HUDEP-2 (cell line): ENCODE data around the gene RPS6KB2.
"Not testable (repeated sequence)": the region's sequence is repeated elsewhere in the genome, so short reads cannot be mapped to it uniquely, and the experiment has no call there.

Experiments
- DNase-seq, 76 experiments: peaks; one replicate each; lab custom pipeline; 2025; ENCODE audit not compliant: unreplicated experiment in 76 of 76; lab: John Stamatoyannopoulos, UW

The RPS6KB2 gene

DNA sequence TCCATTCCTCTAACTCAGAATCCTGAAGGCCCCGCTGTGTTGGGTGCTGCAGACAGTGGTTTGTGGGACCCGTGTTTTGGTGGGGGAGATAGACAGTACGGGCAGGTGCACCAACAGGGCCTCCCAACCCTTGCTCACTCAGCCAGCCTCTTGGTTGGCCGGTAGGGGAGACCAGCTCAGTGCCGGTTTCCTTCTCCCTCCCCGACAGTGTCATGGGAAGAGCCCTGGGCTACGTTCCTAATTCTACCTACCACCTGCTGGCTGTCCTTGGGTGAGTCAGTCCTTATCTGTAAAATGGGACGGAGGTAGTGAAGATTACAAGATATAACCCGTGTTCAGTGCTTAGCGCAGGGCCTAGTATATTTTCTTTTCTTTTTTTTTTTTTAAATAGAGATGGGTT is 34.9 kb downstream of the RPS6KB2 start:
- no peak for DNase-seq

DNA sequence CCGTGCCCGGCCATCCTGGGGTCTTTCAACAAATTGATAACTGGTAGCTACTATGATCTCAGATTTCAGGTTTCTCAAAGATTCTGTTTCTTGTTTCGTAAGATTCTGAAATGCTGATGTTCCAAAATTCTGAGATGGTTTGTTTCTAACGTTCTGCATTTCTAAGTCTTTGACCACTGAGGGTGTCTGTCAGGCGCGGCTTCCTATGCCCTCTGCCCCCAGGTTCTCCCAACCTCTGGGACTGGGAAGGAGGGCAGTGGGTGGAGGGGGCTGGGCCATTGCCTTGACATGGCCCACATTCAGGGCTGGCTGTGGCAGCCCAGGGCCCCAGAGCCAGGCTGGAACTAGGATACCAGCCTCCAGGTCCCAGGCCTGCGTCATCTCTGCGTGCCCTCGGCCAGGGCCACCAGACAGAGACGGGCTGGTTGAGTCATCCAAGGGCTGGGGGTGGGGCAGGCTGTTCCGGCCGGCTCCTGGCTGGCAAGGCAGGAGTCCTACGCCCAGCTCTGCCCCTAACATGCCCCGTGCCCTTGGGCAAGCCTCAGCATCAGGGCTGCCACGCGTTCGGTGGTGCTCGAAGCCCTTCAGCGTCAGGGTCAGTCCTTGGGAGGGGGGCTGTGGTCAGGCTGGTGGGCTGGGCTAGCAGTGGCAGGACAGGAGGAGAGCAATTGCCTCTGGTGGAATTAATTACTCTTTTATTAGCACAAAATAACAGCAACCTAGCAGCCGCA is 35.6 kb downstream of the RPS6KB2 start:
- DNase-seq, result peak in 52 of 76 experiments; percentile 8 to 93 (median 56)

DNA sequence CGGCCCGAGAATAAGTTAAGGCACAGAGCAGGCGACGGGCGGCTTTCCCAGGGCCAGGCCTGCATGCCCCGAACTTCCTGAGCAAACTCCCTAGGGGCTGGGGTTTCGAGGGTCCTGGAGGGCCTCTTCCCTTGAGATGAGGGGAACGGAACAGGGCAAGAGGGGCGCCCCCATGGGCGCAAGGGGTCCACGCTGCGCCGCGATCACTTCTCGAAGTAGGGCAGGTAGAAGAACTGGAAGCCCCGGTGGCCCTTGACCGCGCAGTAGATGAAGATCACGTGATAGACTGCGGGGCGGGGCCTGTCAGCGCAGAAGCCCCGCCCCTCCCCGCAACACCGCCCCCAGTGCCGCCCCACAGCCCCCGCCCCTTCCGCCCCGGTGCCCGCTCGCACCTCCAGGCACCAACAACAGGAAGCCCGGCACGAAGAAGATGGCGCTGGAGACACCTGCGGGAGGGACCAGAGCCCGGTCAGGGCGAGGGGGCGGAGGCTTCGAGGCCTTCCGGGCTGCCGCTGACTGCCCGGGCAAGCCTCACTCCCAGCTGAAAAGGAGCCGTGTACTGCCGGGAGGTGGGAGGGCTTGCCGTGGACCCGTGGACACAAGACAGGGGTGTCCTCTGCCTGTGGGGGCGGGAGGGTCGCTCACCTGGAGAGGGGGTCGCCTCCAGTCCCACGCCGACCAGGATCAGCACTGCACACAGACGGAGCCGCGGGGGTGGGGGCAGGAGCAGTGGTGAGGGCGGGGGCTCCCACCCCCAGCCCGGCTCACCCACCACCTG is 36.3 kb downstream of the RPS6KB2 start:
- DNase-seq, result peak in 75 of 76 experiments; percentile 30 to 92 (median 84)

DNA sequence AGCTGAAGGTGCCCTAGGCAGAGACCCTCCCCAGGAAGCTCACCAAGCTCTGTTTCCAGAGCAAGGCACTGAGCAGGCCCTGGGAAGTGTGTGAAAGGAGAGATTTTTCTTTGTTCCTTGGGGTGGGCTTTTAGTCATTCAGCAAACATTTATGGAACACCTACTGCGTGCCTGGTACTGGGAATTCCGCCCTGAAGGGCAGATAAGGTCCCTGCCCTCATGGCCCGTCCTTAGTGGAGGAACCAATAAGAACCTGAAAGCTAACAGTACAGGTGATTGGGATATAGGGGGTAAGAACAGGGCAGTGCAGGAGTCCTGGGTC is 36.9 kb downstream of the RPS6KB2 start:
- peak in 1 of 76 experiments; percentile 46 for DNase-seq

DNA sequence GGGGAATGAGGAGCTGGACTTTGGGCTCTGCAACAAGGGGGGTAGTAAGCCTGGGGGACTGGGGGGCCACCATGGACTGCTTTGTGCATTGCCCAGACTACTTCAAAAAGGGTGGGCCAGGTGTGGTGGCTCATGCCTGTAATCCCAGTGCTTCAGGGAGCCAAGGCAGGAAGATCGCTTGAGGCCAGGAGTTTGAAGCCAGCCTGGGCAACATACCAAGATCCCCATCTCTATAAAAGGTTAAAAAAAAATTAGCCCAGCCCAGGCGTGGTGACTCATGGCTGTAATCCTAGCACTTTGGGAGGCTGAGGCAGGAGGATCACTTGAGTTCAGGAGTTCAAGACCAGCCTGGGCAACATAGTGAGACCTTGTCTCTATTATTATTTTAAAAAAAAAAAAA is 37.2 kb downstream of the RPS6KB2 start:
- peak in 15 of 76 experiments; percentile 7 to 46 (median 17) for DNase-seq

DNA sequence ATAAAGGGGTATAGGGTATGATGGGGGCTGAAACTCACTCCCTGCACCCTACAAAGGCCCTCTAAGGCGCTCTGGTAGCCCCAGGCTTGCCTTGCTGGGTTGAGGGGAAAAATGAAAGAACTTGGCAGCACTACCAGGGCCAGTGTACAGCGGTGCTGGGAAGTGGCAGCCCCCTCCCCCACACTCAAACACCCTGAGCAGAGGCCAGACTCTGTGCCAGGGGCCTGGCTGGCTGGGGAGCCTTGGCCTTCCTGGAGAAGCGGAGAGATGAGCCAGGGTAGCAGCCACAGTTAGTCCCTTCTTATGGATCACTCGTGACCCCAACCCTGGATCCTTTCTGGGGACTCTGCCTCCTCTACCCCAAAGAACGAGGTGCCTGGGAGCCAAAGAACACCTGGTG is 38.1 kb downstream of the RPS6KB2 start:
- DNase-seq, result no peak

DNA sequence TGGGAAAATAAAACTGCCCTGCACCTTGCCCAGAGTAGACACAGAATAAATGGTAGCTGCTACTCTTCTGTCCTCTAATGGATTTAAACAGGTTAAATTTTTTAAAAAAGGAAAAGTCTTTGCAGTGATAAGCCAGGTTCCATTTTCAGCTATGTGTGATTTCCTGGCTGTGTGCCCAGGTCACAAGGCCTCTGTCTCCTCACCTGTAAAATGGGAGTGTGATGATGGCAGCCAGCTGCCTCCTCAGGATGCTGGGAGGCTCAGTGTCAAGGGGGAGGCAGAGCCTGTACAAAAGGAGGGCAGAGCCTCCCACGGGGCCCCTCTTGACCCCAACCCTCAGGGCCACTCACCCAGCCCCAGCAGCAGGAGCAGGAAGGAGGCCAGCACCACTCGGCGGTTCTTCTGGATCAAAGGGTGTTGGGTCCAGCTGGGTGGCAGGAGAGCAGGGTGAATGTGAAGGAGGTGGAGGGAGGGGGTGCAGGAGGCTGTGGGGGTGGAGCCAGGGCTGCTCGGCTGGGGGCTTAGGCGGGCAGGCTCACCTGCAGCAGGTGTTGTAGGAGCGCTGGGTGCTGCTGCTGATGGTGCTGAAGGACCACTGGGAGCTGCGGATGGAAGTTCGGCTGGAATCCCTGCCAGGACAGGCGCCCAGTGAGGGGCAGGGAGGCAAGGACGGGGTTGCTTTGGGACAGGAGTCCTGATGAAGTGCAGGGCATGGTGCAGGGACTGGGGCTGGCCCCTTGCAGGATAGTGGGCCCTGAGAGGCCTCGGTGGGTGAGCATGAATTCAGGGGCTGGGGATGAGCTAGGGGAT is 38.9 kb downstream of the RPS6KB2 start:
- DNase-seq, result no peak

DNA sequence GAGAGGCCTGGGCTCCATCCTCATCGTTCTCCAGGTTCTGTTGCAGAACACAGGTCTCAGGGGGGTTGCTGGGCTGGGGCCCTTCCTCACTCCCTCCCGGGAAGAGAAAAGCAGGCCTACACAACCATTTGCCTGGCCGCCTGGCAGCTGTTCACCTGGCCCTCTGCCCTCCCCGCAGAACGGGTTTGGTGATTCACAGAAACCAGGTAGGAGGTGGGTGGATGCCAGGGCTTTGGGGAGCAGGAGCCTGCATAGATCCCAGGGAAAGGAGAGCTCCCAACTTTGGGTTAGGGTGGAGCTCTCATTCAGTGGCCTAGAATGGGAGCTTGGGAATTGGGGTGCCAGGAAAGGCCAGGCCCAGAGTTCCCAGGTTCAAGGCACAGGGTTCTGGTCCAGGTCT is 39.8 kb downstream of the RPS6KB2 start:
- DNase-seq, result no peak

DNA sequence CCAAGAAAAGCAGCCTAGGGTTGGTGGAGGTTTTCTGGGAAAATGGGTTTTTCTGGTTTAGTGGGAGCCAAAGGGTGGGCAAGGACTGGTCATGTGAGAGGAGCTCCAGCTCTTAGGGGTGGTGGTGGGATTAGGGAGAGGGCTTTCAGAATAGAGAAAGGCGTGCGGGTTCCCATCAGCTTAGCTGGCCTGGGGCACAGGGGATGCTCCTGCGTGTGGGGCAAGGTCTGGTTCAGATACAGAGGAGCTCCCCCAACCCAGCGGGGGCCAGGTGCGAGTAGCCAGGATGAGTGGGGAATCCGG is 40.1 kb downstream of the RPS6KB2 start:
- DNase-seq, result no peak

DNA sequence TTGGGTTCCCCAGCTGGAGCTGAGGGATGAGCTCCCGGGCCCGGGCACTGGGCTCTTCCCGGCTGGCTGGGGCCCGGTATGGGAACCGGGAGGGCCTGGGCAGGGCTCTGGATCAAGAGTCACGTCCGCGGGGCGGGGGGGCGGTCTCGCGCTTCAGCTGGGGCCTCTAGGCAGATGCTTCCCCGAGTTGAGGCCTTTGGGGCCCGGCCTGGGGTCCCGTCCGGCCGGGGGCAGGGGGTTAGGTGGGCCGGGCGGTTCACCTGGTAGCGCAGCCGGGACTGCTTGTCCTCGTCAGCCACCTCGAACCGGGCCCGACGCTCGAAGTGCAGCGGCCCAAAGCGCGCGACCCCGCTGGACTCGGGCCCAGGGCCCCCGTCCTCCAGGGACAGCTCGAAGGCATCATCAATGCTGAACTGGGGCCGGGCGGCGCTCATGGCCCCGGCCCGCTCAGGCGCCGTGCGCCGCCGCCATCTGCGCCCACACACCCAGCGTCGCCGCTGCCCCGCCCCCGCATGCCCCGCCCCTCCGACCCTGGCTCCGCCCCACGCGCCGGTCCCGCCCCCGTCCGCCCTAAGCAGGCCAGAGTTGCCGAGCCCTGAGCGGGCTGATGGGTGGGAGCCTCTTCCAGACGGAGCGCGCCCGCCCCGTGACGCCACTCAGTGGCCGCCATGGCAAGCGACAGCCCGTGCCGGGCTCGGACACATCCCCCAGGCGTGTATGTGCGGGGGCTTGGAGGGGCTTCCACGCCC is 40.6 kb downstream of the RPS6KB2 start, which contains the start of gene TMEM134:
TSS of gene TMEM134 (minus strand) at position 493 of the 749 bp plus-strand sequence. CDS start at position 434, 59 bp downstream.
- DNase-seq, result peak in 73 of 76 experiments; percentile 35 to 93 (median 83)

DNA sequence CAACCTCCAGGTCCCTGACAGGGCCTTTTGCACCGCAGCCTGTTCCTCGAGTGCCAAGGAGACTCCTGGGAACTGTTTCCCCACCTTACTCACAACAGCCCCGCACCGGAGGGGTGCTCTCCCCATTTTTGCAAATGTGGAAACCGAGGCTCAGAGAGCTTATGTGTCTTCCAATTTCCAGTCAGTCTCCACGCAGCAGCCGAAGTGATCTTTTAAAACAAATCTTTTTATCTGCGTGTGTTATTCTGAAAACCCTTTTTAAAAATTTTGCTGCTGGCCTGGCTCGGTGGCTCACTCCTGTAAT is 41.2 kb downstream of the RPS6KB2 start:
- DNase-seq, result peak in 1 of 76 experiments; percentile 71

DNA sequence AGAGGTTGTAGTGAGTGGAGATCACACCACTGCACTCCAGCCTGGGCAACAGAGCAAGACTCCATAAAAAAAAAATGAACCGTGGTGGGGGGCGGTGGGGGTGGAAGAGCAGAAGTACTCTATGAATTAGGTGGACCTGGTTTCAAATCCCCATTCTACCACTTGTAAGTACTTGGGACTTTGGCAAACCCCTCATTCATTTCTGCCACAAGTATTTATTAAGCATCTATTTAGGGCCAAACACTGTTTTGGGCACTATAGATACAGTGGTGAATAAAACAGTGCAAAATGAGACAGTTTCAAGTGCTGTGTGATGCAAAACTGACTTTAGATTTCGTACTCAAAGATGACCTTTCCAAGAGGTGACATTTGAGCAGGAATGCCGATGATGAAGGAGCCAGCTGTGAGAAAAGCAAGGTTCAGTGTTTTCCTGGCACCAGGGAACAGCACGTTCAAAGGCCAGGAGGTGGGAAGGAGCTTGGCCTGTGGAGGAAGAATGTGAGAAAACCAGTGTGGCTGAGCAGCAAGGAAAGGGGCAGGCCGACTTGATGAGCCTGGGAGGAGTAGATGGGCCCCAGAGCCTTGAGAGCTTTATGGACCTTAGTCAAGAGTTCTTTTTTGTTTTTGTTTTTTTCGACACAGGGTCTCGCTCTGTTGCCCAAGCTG is 42.2 kb downstream of the RPS6KB2 start:
- DNase-seq, result no peak

DNA sequence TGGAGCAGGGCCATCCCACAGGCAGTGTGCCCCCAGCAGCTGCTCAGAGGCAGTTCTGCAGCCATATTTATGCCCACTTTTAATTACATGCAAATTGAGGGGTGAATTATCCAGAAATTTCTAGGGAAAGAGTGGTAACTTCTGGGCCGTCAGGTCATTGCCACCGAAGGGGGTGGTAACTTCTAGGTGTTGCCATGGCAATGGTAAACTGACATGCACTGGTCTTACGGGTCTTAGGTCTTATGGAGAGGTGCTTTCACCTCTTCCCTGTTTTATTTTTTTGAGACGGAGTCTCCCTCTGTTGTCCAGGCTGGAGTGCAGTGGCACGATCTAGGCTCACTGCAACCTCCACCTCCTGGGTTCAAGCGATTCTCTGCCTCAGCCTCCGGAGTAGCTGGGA is 44.6 kb downstream of the RPS6KB2 start:
- DNase-seq, result no peak

DNA sequence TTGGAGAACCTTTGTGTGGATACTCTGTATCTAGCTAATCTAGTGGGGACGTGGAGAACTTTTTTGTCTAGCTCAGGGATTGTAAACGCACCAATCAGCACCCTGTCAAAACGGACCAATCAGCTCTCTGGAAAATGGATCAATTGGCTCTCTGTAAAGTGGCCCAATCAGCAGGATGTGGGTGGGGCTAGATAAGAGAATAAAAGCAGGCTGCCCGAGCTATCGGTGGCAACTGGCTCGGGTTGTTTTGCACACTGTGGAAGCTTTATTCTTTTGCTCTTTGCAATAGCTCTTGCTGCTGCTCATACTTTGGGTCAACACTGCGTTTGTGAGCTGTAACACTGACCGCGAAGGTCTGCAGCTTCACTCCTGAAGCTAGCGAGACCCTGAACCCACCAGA is 48.4 kb downstream of the RPS6KB2 start:
- DNase-seq, result not testable (repeated sequence)

DNA sequence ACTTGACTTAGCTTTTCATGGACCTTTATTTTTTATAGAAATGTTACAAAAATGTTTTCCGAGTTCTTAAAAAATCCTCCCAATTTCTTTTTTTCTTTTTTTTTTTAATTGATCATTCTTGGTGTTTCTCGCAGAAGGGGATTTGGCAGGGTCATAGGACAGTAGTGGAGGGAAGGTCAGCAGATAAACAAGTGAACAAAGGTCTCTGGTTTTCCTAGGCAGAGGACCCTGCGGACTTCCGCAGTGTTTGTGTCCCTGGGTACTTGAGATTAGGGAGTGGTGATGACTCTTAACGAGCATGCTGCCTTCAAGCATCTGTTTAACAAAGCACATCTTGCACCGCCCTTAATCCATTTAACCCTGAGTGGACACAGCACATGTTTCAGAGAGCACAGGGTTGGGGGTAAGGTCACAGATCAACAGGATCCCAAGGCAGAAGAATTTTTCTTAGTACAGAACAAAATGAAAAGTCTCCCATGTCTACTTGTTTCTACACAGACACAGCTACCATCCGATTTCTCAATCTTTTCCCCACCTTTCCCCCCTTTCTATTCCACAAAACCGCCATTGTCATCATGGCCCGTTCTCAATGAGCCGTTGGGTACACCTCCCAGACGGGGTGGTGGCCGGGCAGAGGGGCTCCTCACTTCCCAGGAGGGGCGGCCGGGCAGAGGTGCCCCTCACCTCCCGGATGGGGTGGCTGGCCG is 49.2 kb downstream of the RPS6KB2 start:
- DNase-seq, result not testable (repeated sequence)

DNA sequence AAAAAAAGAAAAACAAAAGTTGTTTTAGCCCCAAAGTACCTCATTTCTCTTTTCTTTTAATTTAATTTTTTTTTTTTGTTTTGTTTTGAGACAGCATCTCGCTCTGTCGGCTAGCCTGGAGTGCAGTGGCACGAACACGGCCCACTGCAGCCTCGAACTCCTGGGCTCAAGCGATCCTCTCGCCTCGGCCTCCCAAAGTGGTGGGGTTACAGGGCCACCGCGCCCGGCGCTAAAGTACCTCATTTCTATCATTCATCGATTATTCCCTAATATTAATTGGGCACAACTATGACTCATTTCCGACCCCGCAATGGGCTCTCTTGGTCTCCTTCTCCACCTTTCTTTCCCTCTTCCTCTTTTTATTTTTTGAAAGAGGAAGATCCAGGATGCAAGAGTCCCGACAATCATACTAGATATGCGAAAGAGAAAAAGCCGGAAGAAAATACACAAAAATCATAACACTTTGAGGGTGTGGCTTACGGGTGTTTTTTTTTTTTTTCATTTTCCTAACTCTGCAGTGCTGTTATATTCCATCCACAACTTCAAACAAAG is 54.1 kb downstream of the RPS6KB2 start:
- DNase-seq, result no peak

DNA sequence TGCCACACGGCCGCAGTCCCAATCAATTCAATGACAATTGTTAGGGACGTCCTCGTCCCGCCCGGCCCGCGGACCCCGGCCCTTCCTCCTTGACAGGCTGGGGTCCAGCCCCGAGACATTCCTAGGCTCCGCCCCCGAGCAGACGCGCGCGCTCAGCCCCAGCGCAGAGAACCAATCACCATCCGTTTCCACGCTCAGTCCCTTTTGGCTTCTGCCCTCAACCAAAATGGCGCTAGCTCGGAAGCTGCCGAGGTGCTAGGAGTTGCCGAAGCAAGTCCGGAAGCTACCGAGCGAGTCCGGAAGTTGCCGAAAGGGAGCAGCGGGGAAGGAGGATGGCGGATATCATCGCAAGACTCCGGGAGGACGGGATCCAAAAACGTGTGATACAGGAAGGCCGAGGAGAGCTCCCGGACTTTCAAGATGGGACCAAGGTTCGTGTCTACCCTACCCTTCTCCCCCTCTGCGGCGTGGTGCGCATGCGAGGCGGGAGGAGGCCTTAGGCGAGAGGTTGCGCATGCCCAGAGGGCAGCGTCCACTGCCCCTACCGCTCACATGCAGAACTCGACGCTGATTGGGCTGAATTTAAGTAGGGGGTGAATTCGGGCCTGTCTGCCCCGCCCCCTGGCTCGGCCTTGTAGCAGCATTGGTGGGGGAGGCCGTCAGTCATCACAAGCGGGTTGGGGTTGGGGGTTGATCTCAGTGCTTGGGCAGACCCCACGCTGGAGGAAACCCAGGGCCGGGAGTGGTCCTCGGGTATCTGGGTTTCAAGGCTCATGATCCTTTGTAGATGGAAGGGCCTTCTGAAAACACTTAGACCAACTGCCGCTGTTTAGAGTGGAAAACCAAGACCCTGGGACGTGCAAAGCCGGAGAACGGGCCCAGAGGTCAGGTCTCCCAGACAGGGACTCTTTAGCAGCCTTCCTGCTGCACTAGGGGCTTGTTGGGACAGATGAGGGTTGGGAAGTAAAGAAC is 54.8 kb downstream of the RPS6KB2 start, which contains the start of gene AIP:
TSS of gene AIP (plus strand) at position 200 of the 972 bp plus-strand sequence. CDS start at position 333, 133 bp downstream.
- peak; percentile 37 to 98 (median 95) for DNase-seq
